ENCODE measurements around the gene TXLNG. TPM values are rescaled to one million over a fixed set of nuclear protein-coding genes. Genes with fewer than 3 reads are reported as not detected.
"Not testable (repeated sequence)": the region's sequence is repeated elsewhere in the genome, so short reads cannot be mapped to it uniquely, and the experiment has no call there.

Gene TXLNG
- polyA plus RNA-seq, 4 donors, result 5.4 to 17.2 (median 9.2) TPM

DNA sequence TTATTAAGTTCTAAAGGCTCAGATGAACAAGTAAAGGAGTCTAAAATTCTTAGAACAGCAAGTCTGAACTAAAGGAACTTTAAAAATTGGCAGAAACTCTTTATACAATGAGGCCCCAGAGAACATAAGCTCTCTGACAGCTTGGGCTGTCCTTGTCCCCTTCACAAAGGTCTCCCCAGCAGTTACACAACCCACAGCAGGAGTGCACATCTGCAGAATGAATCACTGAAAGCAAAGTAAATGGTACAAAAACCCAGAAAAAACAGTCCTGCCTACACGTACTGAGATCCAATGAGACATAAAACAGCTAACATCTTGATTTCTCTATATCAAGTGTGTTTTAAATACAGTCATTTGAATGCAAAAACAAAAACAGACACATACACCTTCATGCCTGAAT, 65.2 kb downstream of the TXLNG start:
- no peaks in the 10 kb centered on the region for H3K4me1 ChIP-seq (ENCODE audit: control insufficient read depth in 3 of 3, insufficient read depth in 2 of 3, low read depth in 1 of 3, low read length in 2 of 3)
- H3K27me3 ChIP-seq (ENCODE audit: control insufficient read depth in 3 of 3, insufficient read depth in 3 of 3, low read length in 3 of 3), result no peaks in the 10 kb centered on the region
- peaks cover under 1 to 39% (median 3%) of the 10 kb centered on the region in 3 donors for H3K36me3 ChIP-seq (ENCODE audit: control insufficient read depth in 3 of 3, insufficient read depth in 2 of 3, low read depth in 1 of 3, low read length in 3 of 3)
- FAIRE-seq (no peak), DNase-seq (no peak)
- H3K4me3 ChIP-seq (ENCODE audit: low read depth in 1 of 3, low read length in 3 of 3), result no peak overlapping the region
- no peaks in the 10 kb centered on the region for H3K9me3 ChIP-seq (ENCODE audit: control insufficient read depth in 2 of 2, insufficient read depth in 1 of 2, low read depth in 1 of 2, low read length in 1 of 2)
- H3K27ac ChIP-seq (ENCODE audit: low read depth in 1 of 3, low read length in 2 of 3), result no peak overlapping the region
- 44 to 93% (median 64%) methylated on average over 1 of the region's 1 CpG for WGBS, 3 donors

DNA sequence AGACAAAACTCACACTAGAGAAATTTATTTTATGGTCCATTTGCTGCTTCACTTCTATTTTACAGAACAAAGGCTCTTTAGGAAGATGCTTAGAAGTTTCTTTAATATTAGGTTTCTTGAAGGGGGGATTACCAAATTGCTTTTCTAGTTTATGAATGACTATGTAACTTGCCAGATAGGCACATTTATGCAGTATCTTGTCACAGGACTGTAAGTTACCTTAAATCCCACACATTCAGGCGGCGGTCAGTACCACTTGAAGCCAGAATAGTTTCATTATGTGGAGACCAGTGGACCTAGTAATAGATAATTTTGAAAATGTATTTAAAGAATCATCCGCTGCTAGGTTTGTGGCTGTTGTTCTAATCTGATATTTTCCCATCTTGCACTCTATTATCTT, 65.6 kb downstream of the TXLNG start:
- Histone ChIP-seq H3K36me3 (ENCODE audit: control insufficient read depth in 3 of 3, insufficient read depth in 2 of 3, low read depth in 1 of 3, low read length in 3 of 3) (peaks cover 0 to 37% (median 0%) of the 10 kb centered on the region in 3 donors), H3K4me1 (ENCODE audit: control insufficient read depth in 3 of 3, insufficient read depth in 2 of 3, low read depth in 1 of 3, low read length in 2 of 3) (no peaks in the 10 kb centered on the region), H3K9me3 (ENCODE audit: control insufficient read depth in 2 of 2, insufficient read depth in 1 of 2, low read depth in 1 of 2, low read length in 1 of 2) (no peaks in the 10 kb centered on the region), H3K4me3 (ENCODE audit: low read depth in 1 of 3, low read length in 3 of 3) (no peak overlapping the region), H3K27ac (ENCODE audit: low read depth in 1 of 3, low read length in 2 of 3) (no peak overlapping the region), H3K27me3 (ENCODE audit: control insufficient read depth in 3 of 3, insufficient read depth in 3 of 3, low read length in 3 of 3) (no peaks in the 10 kb centered on the region)
- FAIRE-seq, result no peak
- DNase-seq, result no peak
- 89 to 94% (median 94%) methylated on average over 3 of the region's 3 CpGs for WGBS, 3 donors

DNA sequence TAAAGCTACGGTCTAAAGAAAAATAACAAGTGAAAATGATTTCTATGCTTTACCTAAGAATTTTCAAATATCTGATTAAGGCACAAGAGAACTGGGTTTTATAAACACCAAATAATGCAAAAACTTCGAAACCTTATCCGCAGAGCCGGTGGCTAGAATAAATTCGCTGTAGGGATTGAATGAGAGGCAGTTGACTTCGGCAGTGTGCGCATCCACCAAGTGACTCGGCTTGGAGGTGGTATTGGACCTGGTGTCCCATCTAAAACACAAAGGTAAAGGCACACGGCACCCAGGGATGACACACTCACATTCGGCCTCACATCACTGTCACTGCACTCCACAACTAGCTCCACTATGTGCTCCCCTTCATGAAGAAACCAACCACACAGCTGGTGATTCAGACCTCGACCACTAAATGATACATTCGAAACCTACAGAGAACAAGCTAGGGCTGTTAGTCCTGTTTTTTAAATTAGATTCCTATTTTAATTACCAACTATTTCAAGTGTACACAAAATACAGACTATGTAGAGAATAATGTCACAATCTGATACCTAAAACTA, 66.4 kb downstream of the TXLNG start:
- no peaks in the 10 kb centered on the region for H3K9me3 ChIP-seq (ENCODE audit: control insufficient read depth in 2 of 2, insufficient read depth in 1 of 2, low read depth in 1 of 2, low read length in 1 of 2)
- WGBS, 3 donors, result 88 to 90% (median 88%) methylated on average over 12 of the region's 12 CpGs
- no peak for FAIRE-seq
- H3K27ac ChIP-seq (ENCODE audit: low read depth in 1 of 3, low read length in 2 of 3), result no peak overlapping the region
- no peak for DNase-seq
- no peak overlapping the region for H3K4me3 ChIP-seq (ENCODE audit: low read depth in 1 of 3, low read length in 3 of 3)
- H3K27me3 ChIP-seq (ENCODE audit: control insufficient read depth in 3 of 3, insufficient read depth in 3 of 3, low read length in 3 of 3), result no peaks in the 10 kb centered on the region
- H3K36me3 ChIP-seq (ENCODE audit: control insufficient read depth in 3 of 3, insufficient read depth in 2 of 3, low read depth in 1 of 3, low read length in 3 of 3), result peaks cover 0 to 29% (median 0%) of the 10 kb centered on the region in 3 donors
- H3K4me1 ChIP-seq (ENCODE audit: control insufficient read depth in 3 of 3, insufficient read depth in 2 of 3, low read depth in 1 of 3, low read length in 2 of 3), result no peaks in the 10 kb centered on the region

DNA sequence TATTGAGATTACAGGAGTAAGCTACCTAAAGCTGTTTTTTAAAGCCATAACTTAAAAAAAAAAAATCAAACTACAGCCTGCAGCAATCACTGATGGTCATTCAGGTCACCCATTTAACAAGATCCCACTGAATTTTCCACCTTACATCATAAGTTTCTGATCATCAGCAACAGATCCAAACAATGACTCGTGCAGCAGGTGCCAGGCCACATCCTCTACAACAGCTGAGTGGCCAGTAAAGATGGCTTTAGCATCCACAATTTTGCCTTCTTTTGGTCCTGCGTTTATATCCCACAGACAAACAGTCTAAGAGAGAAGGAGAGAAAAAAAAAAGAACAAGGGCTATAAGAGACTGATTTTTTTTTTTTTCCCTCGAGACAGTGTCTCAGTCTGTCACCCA, 67.3 kb downstream of the TXLNG start:
- no peaks in the 10 kb centered on the region for H3K4me1 ChIP-seq (ENCODE audit: control insufficient read depth in 3 of 3, insufficient read depth in 2 of 3, low read depth in 1 of 3, low read length in 2 of 3)
- H3K27ac ChIP-seq (ENCODE audit: low read depth in 1 of 3, low read length in 2 of 3), result no peak overlapping the region
- no peak overlapping the region for H3K4me3 ChIP-seq (ENCODE audit: low read depth in 1 of 3, low read length in 3 of 3)
- WGBS, 3 donors, result 74 to 93% (median 76%) methylated on average over 3 of the region's 3 CpGs
- H3K36me3 ChIP-seq (ENCODE audit: control insufficient read depth in 3 of 3, insufficient read depth in 2 of 3, low read depth in 1 of 3, low read length in 3 of 3), result peaks cover 0 to 33% (median 0%) of the 10 kb centered on the region in 3 donors
- FAIRE-seq (no peak), DNase-seq (no peak)
- H3K27me3 ChIP-seq (ENCODE audit: control insufficient read depth in 3 of 3, insufficient read depth in 3 of 3, low read length in 3 of 3), result no peaks in the 10 kb centered on the region
- no peaks in the 10 kb centered on the region for H3K9me3 ChIP-seq (ENCODE audit: control insufficient read depth in 2 of 2, insufficient read depth in 1 of 2, low read depth in 1 of 2, low read length in 1 of 2)

DNA sequence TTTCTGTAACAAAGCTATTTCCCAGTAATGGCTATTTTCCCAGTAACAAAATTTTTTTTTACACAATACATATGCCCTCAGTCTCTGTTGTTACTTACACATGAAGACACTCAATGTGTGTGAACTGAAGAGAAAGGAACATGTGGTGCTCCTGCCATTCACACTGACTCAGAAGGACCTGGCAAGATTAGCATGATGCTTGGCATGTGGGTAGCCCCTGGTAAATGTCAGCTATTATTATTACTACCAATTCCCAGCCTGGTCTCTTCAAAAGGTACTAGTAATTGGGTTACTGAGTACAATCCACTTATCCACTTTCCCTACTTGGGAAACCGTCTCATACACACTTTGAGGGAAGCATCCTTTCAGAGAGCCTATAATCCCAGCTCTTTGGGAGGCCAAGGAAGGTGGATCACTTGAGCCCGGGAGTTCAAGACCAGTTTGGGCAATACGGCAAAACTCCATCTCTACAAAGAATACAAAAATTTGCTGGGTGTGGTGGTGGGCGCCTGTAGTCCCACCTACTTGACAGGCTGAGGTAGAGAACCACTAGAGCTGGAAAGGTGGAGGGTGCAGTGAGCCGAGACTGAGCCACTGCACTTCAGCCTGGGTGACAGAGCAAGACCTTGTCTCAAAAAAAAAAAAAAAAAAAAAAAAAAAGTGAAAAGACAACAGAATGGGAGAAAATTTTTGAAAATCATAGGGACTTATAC, 69.3 kb downstream of the TXLNG start:
- DNase-seq (no peak), FAIRE-seq (no peak)
- no peak overlapping the region for H3K4me3 ChIP-seq (ENCODE audit: low read depth in 1 of 3, low read length in 3 of 3)
- H3K9me3 ChIP-seq (ENCODE audit: control insufficient read depth in 2 of 2, insufficient read depth in 1 of 2, low read depth in 1 of 2, low read length in 1 of 2), result no peaks in the 10 kb centered on the region
- WGBS, 3 donors, result 89 to 96% (median 92%) methylated on average over 5 of the region's 5 CpGs
- no peaks in the 10 kb centered on the region for H3K27me3 ChIP-seq (ENCODE audit: control insufficient read depth in 3 of 3, insufficient read depth in 3 of 3, low read length in 3 of 3)
- H3K36me3 ChIP-seq (ENCODE audit: control insufficient read depth in 3 of 3, insufficient read depth in 2 of 3, low read depth in 1 of 3, low read length in 3 of 3), result peaks cover 0 to 34% (median 0%) of the 10 kb centered on the region in 3 donors
- H3K27ac ChIP-seq (ENCODE audit: low read depth in 1 of 3, low read length in 2 of 3), result no peak overlapping the region
- no peaks in the 10 kb centered on the region for H3K4me1 ChIP-seq (ENCODE audit: control insufficient read depth in 3 of 3, insufficient read depth in 2 of 3, low read depth in 1 of 3, low read length in 2 of 3)

DNA sequence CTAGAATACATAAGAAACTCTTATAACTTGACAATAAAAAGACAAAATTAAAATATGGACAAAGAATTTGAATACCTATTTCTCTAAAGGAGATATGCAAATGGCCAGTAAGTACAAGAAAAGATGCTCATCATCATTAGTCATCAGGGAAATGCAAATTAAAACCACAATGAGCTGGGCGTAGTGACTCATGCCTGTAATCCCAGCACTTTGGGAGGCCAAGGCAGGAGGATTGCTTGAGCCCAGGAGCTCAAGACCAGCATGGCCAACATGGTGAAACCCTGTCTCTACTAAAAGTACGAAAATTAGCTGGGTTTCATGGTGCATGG, 69.8 kb downstream of the TXLNG start:
- H3K27me3 ChIP-seq (ENCODE audit: control insufficient read depth in 3 of 3, insufficient read depth in 3 of 3, low read length in 3 of 3); H3K27ac ChIP-seq (ENCODE audit: low read depth in 1 of 3, low read length in 2 of 3); FAIRE-seq; H3K4me1 ChIP-seq (ENCODE audit: control insufficient read depth in 3 of 3, insufficient read depth in 2 of 3, low read depth in 1 of 3, low read length in 2 of 3); H3K4me3 ChIP-seq (ENCODE audit: low read depth in 1 of 3, low read length in 3 of 3); H3K9me3 ChIP-seq (ENCODE audit: control insufficient read depth in 2 of 2, insufficient read depth in 1 of 2, low read depth in 1 of 2, low read length in 1 of 2); DNase-seq: not testable (repeated sequence)
- 70 to 91% (median 82%) methylated on average over 2 of the region's 2 CpGs for WGBS, 3 donors
- H3K36me3 ChIP-seq (ENCODE audit: control insufficient read depth in 3 of 3, insufficient read depth in 2 of 3, low read depth in 1 of 3, low read length in 3 of 3), result peaks cover 0 to 33% (median 0%) of the 10 kb centered on the region in 3 donors

DNA sequence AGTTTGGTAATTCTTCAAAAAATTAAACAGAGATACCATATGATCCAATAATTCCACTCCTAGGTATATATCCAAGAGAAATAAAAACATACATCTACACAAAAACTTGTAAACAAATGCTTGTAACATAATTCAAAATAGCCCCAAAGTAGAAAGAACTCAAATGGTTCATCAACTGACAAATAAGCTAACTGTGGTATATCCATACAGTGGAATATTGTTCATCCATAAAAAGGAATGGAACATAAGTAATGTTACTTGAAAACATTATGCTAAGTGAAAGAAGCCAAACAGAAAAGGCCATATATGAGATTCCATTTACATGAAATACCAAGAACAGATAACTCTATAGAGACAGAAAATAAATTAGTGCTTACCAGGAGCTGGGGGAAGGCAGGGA, 70.5 kb downstream of the TXLNG start:
- Histone ChIP-seq H3K27ac (ENCODE audit: low read depth in 1 of 3, low read length in 2 of 3) (no peak overlapping the region), H3K4me3 (ENCODE audit: low read depth in 1 of 3, low read length in 3 of 3) (no peak overlapping the region), H3K27me3 (ENCODE audit: control insufficient read depth in 3 of 3, insufficient read depth in 3 of 3, low read length in 3 of 3) (no peaks in the 10 kb centered on the region), H3K36me3 (ENCODE audit: control insufficient read depth in 3 of 3, insufficient read depth in 2 of 3, low read depth in 1 of 3, low read length in 3 of 3) (peaks cover 0 to 39% (median 0%) of the 10 kb centered on the region in 3 donors), H3K4me1 (ENCODE audit: control insufficient read depth in 3 of 3, insufficient read depth in 2 of 3, low read depth in 1 of 3, low read length in 2 of 3) (no peaks in the 10 kb centered on the region), H3K9me3 (ENCODE audit: control insufficient read depth in 2 of 2, insufficient read depth in 1 of 2, low read depth in 1 of 2, low read length in 1 of 2) (no peaks in the 10 kb centered on the region)
- DNase-seq (no peak), FAIRE-seq (no peak)

DNA sequence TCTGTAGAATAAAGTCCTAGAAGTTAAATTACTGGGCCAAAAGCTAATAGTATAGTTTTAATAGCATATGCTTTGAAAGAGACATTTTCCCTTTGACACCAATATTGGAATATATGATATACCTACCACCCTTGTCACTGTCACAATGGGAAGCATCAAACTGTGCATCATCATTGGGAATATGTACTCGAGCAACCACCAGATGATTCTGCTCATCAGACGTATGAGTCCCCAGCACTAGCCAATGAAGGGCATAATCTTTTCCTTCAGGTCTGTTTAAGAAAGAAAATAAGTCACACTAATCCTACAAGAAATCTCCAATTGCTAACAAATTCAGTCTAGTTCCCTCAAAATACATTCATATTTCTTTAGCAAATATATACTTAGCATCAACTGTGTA, 76.6 kb downstream of the TXLNG start:
- no peak overlapping the region for H3K27ac ChIP-seq (ENCODE audit: low read depth in 1 of 3, low read length in 2 of 3)
- H3K4me3 ChIP-seq (ENCODE audit: low read depth in 1 of 3, low read length in 3 of 3), result no peak overlapping the region
- FAIRE-seq (no peak), DNase-seq (no peak)
- peaks cover 0 to 25% (median 0%) of the 10 kb centered on the region in 3 donors for H3K36me3 ChIP-seq (ENCODE audit: control insufficient read depth in 3 of 3, insufficient read depth in 2 of 3, low read depth in 1 of 3, low read length in 3 of 3)
- 72 to 93% (median 90%) methylated on average over 2 of the region's 2 CpGs for WGBS, 3 donors
- H3K27me3 ChIP-seq (ENCODE audit: control insufficient read depth in 3 of 3, insufficient read depth in 3 of 3, low read length in 3 of 3), result no peaks in the 10 kb centered on the region
- no peaks in the 10 kb centered on the region for H3K9me3 ChIP-seq (ENCODE audit: control insufficient read depth in 2 of 2, insufficient read depth in 1 of 2, low read depth in 1 of 2, low read length in 1 of 2)
- no peaks in the 10 kb centered on the region for H3K4me1 ChIP-seq (ENCODE audit: control insufficient read depth in 3 of 3, insufficient read depth in 2 of 3, low read depth in 1 of 3, low read length in 2 of 3)

DNA sequence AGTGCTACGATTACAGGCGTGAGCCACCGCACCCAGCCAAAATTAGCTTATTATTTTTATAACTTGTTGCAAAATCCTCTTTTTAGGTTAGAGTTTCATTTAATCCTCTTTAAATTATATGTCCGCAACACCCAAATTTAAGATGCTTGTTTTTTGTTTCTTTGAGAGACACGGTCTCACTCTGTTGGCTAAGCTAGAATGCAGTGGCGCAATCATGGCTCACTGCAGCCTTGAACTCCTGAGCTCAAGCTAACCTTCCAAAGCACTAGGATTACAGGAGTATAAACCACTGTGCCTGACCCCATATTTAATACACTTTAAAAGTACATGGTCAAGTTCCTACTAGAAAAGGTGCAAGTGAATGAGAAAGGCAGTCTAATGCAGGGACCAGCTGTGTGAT, 81.7 kb downstream of the TXLNG start:
- Histone ChIP-seq H3K4me3 (ENCODE audit: low read depth in 1 of 3, low read length in 3 of 3) (no peak overlapping the region), H3K36me3 (ENCODE audit: control insufficient read depth in 3 of 3, insufficient read depth in 2 of 3, low read depth in 1 of 3, low read length in 3 of 3) (peaks cover 0 to 4% (median 0%) of the 10 kb centered on the region in 3 donors), H3K27ac (ENCODE audit: low read depth in 1 of 3, low read length in 2 of 3) (no peak overlapping the region), H3K9me3 (ENCODE audit: control insufficient read depth in 2 of 2, insufficient read depth in 1 of 2, low read depth in 1 of 2, low read length in 1 of 2) (no peaks in the 10 kb centered on the region), H3K27me3 (ENCODE audit: control insufficient read depth in 3 of 3, insufficient read depth in 3 of 3, low read length in 3 of 3) (peaks cover 0 to 3% (median 0%) of the 10 kb centered on the region in 3 donors), H3K4me1 (ENCODE audit: control insufficient read depth in 3 of 3, insufficient read depth in 2 of 3, low read depth in 1 of 3, low read length in 2 of 3) (no peaks in the 10 kb centered on the region)
- DNase-seq (no peak), FAIRE-seq (no peak)
- 85 to 95% (median 92%) methylated on average over 6 of the region's 6 CpGs for WGBS, 3 donors
